Progenitor cell of endocrine pancreas (in vitro differentiated cells): ENCODE results near the gene RCBTB2. TPM values are rescaled to one million over a fixed set of nuclear protein-coding genes. Genes with fewer than 3 reads are reported as not detected.

Experiments used
- DNase-seq: peaks from one replicate; pipeline ENCODE4 v3.0.0; 2021; ENCODE audit warnings: low spot score; ENCODE audit not compliant: unreplicated experiment
- H3K27ac Mint-ChIP-seq: 2 replicates; pipeline ENCODE4 v1.8.0; 2021; ENCODE audit warnings: mild to moderate bottlenecking, moderate library complexity, mixed read lengths
- H3K27me3 Mint-ChIP-seq: 2 replicates; pipeline ENCODE4 v1.8.0; 2021; ENCODE audit warnings: mixed read lengths
- H3K36me3 Mint-ChIP-seq: 2 replicates; pipeline ENCODE4 v1.8.0; 2022; ENCODE audit warnings: mixed read lengths; ENCODE audit not compliant: insufficient read depth
- H3K4me1 Mint-ChIP-seq: 2 replicates; pipeline ENCODE4 v1.8.0; 2021; ENCODE audit warnings: low read depth, mixed read lengths
- H3K4me3 Mint-ChIP-seq: 2 replicates; pipeline ENCODE4 v1.8.0; 2021; ENCODE audit warnings: low read depth, mild to moderate bottlenecking, moderate library complexity, mixed read lengths
- H3K9me3 Mint-ChIP-seq: 2 replicates; pipeline ENCODE4 v1.8.0; 2021; ENCODE audit warnings: low read depth, mixed read lengths
- CTCF ChIP-seq: fragments of 200-600 bp; sonication (generic); IDR thresholded peaks from one replicate; pipeline ENCODE4 v1.5.0; 2021; ENCODE audit warnings: antibody characterized with exemption, mild to moderate bottlenecking; ENCODE audit not compliant: unreplicated experiment
- total RNA-seq: library from RNA; stranded (reverse); gene quantifications from 2 replicates; pipeline ENCODE4 v1.2.1, GENCODE V29; 2021

The RCBTB2 gene
- total RNA-seq, 1 donor from 2014 or later: 18.9 TPM

DNA sequence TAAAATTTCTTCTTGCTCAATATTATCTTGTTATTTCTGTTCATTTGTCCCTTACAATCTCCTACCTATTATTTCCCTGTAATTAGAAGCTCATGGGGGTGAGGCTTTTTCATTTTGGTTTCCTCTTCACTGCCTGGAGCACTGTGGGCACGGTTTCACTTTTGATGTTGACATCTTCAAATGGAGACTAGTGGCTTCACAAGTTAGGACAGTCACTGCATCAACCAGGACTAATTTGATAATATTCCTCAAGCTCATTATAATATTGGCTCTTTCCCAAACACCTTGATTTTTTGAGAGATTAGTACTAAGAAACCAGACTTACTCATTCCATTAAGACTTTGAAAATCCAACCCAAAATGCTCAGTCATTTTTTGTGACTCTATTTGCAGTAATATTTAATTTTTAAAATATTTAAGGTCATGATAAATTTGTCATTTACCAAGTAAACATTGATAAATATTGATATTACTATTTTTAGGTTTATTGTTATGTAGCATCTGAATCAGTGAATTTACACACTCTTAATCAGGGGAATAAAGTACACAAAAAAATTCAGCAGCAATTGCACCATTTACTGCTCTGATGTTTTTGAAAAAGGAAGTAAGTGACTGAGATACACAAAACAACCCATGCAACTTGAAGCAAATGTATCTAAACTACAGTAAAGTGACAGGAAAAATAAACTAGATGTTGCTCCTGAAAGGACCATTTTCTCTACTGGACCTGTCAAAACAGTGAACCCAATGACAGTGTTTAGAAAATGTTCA lies 28.8 kb upstream of the RCBTB2 start:
- Mint-ChIP-seq H3K4me3 (no peak overlapping the region), H3K27me3 (peaks cover 4% of the 10 kb centered on the region), H3K27ac (no peak overlapping the region), H3K36me3 (no peaks in the 10 kb centered on the region), H3K9me3 (no peaks in the 10 kb centered on the region), H3K4me1 (peaks cover 5% of the 10 kb centered on the region)
- DNase-seq: no peak
- TF ChIP-seq CTCF: no peak

DNA sequence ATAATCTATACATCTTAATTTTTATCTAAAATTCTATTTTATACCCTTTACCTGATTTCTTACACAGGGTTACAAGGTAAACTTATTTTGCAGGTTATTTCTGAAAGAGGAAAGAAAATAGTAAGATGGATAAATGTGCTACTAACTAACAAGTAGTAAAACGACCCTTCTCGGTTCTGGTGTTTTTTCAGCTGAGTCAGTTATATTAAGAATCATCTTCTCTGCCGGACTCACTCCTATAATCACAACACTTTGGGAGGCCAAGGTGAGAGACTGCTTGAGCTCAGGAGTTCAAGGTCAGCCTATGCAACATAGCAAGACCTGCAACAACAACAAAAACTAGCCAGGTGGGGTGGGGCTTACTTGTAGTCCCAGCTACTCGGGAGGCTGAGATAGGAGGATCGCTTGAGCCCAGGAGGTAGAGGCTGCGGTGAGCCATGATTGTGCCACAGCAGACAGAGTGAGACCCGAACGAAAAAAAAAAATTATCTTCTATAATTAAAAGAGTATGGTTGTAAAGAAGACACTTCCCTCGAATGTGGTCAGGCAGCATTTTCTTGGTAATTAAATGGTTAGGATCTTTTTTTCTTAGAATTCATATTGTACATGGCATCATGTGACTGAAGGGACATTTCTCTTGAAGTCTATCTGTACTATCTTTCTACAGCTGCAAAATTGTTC lies 27.9 kb upstream of the RCBTB2 start:
- peaks cover 6% of the 10 kb centered on the region for H3K9me3 Mint-ChIP-seq
- H3K27ac Mint-ChIP-seq: no peak overlapping the region
- no peaks in the 10 kb centered on the region for H3K36me3 Mint-ChIP-seq
- no peak for DNase-seq
- H3K27me3 Mint-ChIP-seq: peaks cover 4% of the 10 kb centered on the region
- H3K4me1 Mint-ChIP-seq: peaks cover 5% of the 10 kb centered on the region
- no peak overlapping the region for H3K4me3 Mint-ChIP-seq
- no peak for TF ChIP-seq CTCF

- Mint-ChIP-seq H3K27ac (no peak overlapping the region), H3K27me3 (peaks cover 4% of the 10 kb centered on the region), H3K36me3 (no peaks in the 10 kb centered on the region), H3K4me1 (peaks cover 5% of the 10 kb centered on the region), H3K9me3 (peaks cover 9% of the 10 kb centered on the region), H3K4me3 (no peak overlapping the region)
- TF ChIP-seq CTCF: no peak
- DNase-seq: no peak
These were observed 26.9 kb upstream of the RCBTB2 start for GRCh38 chr13:48559638-48560320.

GRCh38 chr13:48556817-48557216 lies 23.9 kb upstream of the RCBTB2 start:
- Mint-ChIP-seq H3K4me3 (no peak overlapping the region), H3K4me1 (no peaks in the 10 kb centered on the region), H3K9me3 (peaks cover 13% of the 10 kb centered on the region), H3K27ac (no peak overlapping the region), H3K27me3 (no peaks in the 10 kb centered on the region), H3K36me3 (no peaks in the 10 kb centered on the region)
- TF ChIP-seq CTCF: no peak
- no peak for DNase-seq

DNA sequence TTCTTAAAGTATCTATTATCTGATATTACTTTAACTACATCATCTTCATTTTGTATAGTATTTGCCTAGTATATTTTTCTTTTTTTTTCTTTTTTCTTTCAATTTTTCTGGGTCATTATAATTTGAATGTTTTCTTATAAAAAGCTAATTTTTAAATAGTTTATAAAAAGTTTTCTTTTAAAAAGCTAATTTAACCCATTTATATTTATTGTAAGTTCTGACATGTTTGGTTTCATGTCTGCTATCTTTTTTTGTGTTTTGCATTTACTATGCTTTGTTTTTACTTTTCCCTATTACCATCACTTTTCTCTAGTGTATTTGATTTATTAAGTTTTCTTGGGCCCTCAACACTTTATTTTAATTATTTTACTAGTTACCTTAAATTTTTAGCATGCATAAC lies 22.6 kb upstream of the RCBTB2 start:
- H3K27ac Mint-ChIP-seq: no peak overlapping the region
- H3K4me1 Mint-ChIP-seq: no peaks in the 10 kb centered on the region
- H3K36me3 Mint-ChIP-seq: no peaks in the 10 kb centered on the region
- peaks cover 14% of the 10 kb centered on the region for H3K9me3 Mint-ChIP-seq
- no peaks in the 10 kb centered on the region for H3K27me3 Mint-ChIP-seq
- TF ChIP-seq CTCF: no peak
- H3K4me3 Mint-ChIP-seq: no peak overlapping the region
- DNase-seq: no peak
